Forelimb muscle (tissue), 1 donor: Measurements from ENCODE around the gene INSM1. TPM values are rescaled to one million over a fixed set of nuclear protein-coding genes. Genes with fewer than 3 reads are reported as not detected.

Source experiments
- DNase-seq: peaks from one replicate; pipeline ENCODE4 v3.0.0-alpha.2; 2013; ENCODE audit warnings: low read depth
- polyA plus RNA-seq: library from polyadenylated mRNA; unstranded; fragments of 120-200 nt; gene quantifications from one replicate; pipeline ENCODE4 v1.2.1, GENCODE V29; 2013; ENCODE audit not compliant: insufficient read length

Gene INSM1
- polyA plus RNA-seq, 1 donor = 0.14 TPM

GRCh38 chr20:20417876-20418676 is 50.2 kb downstream of the INSM1 start:
- DNase-seq = no peak
